K562 (cell line): ENCODE results near the gene MECP2. TPM values are rescaled to one million over a fixed set of nuclear protein-coding genes. Genes with fewer than 3 reads are reported as not detected.
A peak's percentile ranks its signal among the peaks of the same experiment; 100 is the strongest.

Source experiments
- ARHGAP35 ChIP-seq: fragments of 450-650 bp; IDR thresholded peaks from 2 replicates; pipeline ENCODE4 v1.6.1; 2018; ENCODE audit not compliant: partially characterized antibody
- CREB1 ChIP-seq, 2 experiments: sonication (generic) in 1 of 2; formaldehyde crosslinking in 1 of 2; IDR thresholded peaks; 2 replicates each; pipeline versions ENCODE4 v1.6.1 to v1.8.0; 2012 to 2022; ENCODE audit warnings: inconsistent platforms in 1 of 2, mild to moderate bottlenecking in 1 of 2, missing genetic modification reagents in 1 of 2, moderate library complexity in 1 of 2
- HDGF ChIP-seq: fragments of 450-650 bp; IDR thresholded peaks from 2 replicates; pipeline ENCODE4 v1.6.1; 2016
- NCOA1 ChIP-seq: fragments of 450-650 bp; IDR thresholded peaks from 2 replicates; pipeline ENCODE4 v1.6.1; 2016; ENCODE audit warnings: low read depth
- PPARD ChIP-seq: fragments of 250-450 bp; sonication (Bioruptor Pico); IDR thresholded peaks from 2 replicates; pipeline ENCODE4 v1.8.0; 2022; ENCODE audit warnings: inconsistent platforms, mild to moderate bottlenecking, moderate library complexity
- SMARCE1 ChIP-seq: fragments of 450-650 bp; IDR thresholded peaks from 2 replicates; pipeline ENCODE4 v1.7.1; 2016; ENCODE audit warnings: mild to moderate bottlenecking
- TEAD1 ChIP-seq, 2 experiments: fragments of 450-650 bp in 1 of 2; sonication (generic) in 1 of 2; formaldehyde crosslinking; IDR thresholded peaks; 2 replicates each; pipeline versions ENCODE4 v1.4.0 to v1.8.0; 2020 to 2022; ENCODE audit warnings: mild to moderate bottlenecking in 2 of 2, missing genetic modification reagents in 1 of 2
- ZBTB17 ChIP-seq: fragments of 450-650 bp; formaldehyde crosslinking; IDR thresholded peaks from 2 replicates; pipeline ENCODE4 v1.4.0; 2020; ENCODE audit warnings: mild to moderate bottlenecking
- ZKSCAN1 ChIP-seq: fragments of 150-350 bp; IDR thresholded peaks from 2 replicates; pipeline ENCODE4 v1.6.1; 2016; ENCODE audit warnings: low read depth, low read length
- polyA plus RNA-seq, 8 experiments: library from polyadenylated mRNA; depleted of rRNA in 4 of 8; stranded (reverse) in 5 of 8; unstranded in 3 of 8; fragments of >200 nt; fragmentation: Nextera tagmentation in 2 of 8; fragmentation: Illumina TruSeq in 1 of 8; extraction: Ambion mirVana in 2 of 8; extraction: Trizol in 1 of 8; gene quantifications; 2 replicates each; pipeline versions ENCODE4 v1.2.1 to v1.2.3, GENCODE V29; 2011 to 2014; ENCODE audit warnings: inconsistent platforms in 1 of 8, missing spikeins in 1 of 8
- total RNA-seq, 7 experiments: library from RNA; depleted of rRNA in 6 of 7; stranded (reverse); fragments of >200 nt in 6 of 7; fragmentation: Illumina TruSeq in 2 of 7; extraction: Trizol in 2 of 7; gene quantifications; 2 replicates each; pipeline versions ENCODE4 v1.2.1 to v1.2.3, GENCODE V29; 2011 to 2021; ENCODE audit warnings: low replicate concordance in 1 of 7
- TF ChIP-seq, protein P1 (sequence below): sonication (generic); formaldehyde crosslinking; IDR thresholded peaks from 2 replicates; pipeline ENCODE4 v1.8.0; 2022; ENCODE audit warnings: mild to moderate bottlenecking, missing genetic modification reagents
- TF ChIP-seq, protein P2 (sequence below), 2 experiments: fragments of 450-650 bp; formaldehyde crosslinking in 1 of 2; IDR thresholded peaks; 2 replicates each; pipeline versions ENCODE4 v1.4.0 to v1.6.1; 2014 to 2020; ENCODE audit warnings: mild to moderate bottlenecking in 2 of 2, borderline replicate concordance in 1 of 2, low read depth in 1 of 2
- TF ChIP-seq, protein P3 (sequence below): fragments of 150-350 bp; conservative IDR thresholded peaks from 2 replicates; pipeline ENCODE4 v1.6.1; 2014; ENCODE audit warnings: low read length

The MECP2 gene
- total and polyA plus RNA-seq, 9 of the 15 experiments (the other 6 are each of a cell fraction or from before 2014, with no cell fraction given) = 2.1 to 50.9 (median 30.5) TPM

DNA sequence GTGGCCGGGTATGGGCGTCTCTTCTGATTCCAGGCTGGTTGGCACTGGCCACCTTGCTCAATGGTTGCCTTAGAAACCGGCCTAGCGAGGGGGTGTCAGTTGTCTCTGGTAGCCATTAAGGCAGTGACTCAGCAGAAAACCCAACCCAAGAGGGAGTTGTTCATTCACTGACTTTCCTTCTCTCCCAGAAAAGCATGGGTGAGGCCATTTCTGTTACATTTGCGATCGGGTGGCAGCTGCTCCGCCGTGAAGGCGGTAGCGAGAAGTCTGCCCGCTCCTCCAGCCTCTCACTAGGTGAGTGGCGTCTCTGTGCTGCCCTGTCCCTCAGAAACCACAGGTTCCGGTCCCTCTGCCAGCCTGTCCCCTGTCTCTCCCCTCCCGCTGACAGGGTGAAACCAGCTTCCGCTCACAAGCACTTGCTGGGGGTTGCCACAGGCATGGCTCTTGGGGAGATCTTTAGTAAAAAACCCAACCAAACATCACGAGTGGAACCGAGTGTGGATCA is 95.2 kb downstream of the MECP2 start (continued):
- no peak for TF ChIP-seq CREB1 (IDR thresholded peaks at IDR 0.05)
- TF ChIP-seq CREB1 (CRISPR knock-in tag; IDR thresholded peaks at IDR 0.05) = no peak
- TF ChIP-seq, protein P1, sequence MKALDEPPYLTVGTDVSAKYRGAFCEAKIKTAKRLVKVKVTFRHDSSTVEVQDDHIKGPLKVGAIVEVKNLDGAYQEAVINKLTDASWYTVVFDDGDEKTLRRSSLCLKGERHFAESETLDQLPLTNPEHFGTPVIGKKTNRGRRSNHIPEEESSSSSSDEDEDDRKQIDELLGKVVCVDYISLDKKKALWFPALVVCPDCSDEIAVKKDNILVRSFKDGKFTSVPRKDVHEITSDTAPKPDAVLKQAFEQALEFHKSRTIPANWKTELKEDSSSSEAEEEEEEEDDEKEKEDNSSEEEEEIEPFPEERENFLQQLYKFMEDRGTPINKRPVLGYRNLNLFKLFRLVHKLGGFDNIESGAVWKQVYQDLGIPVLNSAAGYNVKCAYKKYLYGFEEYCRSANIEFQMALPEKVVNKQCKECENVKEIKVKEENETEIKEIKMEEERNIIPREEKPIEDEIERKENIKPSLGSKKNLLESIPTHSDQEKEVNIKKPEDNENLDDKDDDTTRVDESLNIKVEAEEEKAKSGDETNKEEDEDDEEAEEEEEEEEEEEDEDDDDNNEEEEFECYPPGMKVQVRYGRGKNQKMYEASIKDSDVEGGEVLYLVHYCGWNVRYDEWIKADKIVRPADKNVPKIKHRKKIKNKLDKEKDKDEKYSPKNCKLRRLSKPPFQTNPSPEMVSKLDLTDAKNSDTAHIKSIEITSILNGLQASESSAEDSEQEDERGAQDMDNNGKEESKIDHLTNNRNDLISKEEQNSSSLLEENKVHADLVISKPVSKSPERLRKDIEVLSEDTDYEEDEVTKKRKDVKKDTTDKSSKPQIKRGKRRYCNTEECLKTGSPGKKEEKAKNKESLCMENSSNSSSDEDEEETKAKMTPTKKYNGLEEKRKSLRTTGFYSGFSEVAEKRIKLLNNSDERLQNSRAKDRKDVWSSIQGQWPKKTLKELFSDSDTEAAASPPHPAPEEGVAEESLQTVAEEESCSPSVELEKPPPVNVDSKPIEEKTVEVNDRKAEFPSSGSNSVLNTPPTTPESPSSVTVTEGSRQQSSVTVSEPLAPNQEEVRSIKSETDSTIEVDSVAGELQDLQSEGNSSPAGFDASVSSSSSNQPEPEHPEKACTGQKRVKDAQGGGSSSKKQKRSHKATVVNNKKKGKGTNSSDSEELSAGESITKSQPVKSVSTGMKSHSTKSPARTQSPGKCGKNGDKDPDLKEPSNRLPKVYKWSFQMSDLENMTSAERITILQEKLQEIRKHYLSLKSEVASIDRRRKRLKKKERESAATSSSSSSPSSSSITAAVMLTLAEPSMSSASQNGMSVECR = 0 out of 2 replicates have a peak, but pooled peaks have one; percentile 28
- TF ChIP-seq, protein P2, sequence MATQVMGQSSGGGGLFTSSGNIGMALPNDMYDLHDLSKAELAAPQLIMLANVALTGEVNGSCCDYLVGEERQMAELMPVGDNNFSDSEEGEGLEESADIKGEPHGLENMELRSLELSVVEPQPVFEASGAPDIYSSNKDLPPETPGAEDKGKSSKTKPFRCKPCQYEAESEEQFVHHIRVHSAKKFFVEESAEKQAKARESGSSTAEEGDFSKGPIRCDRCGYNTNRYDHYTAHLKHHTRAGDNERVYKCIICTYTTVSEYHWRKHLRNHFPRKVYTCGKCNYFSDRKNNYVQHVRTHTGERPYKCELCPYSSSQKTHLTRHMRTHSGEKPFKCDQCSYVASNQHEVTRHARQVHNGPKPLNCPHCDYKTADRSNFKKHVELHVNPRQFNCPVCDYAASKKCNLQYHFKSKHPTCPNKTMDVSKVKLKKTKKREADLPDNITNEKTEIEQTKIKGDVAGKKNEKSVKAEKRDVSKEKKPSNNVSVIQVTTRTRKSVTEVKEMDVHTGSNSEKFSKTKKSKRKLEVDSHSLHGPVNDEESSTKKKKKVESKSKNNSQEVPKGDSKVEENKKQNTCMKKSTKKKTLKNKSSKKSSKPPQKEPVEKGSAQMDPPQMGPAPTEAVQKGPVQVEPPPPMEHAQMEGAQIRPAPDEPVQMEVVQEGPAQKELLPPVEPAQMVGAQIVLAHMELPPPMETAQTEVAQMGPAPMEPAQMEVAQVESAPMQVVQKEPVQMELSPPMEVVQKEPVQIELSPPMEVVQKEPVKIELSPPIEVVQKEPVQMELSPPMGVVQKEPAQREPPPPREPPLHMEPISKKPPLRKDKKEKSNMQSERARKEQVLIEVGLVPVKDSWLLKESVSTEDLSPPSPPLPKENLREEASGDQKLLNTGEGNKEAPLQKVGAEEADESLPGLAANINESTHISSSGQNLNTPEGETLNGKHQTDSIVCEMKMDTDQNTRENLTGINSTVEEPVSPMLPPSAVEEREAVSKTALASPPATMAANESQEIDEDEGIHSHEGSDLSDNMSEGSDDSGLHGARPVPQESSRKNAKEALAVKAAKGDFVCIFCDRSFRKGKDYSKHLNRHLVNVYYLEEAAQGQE (IDR thresholded peaks at IDR 0.05; ENCODE audit: borderline replicate concordance) = peak; percentile 57
- TF ChIP-seq, protein P2 (CRISPR knock-in tag; IDR thresholded peaks at IDR 0.05; ENCODE audit: low read depth) = 0 out of 2 replicates have a peak, but pooled peaks have one; percentile 53
- no peak for TF ChIP-seq HDGF
- TF ChIP-seq ARHGAP35 = no peak
- no peak for TF ChIP-seq ZKSCAN1
- peak; percentile 87 for TF ChIP-seq ZBTB17 (CRISPR knock-in tag)
- TF ChIP-seq SMARCE1 = 0 out of 2 replicates have a peak, but pooled peaks have one; percentile 29
- peak in 1 of 2 experiments; percentile 94; a peak in 2 of 4 replicates for TF ChIP-seq TEAD1 (CRISPR knock-in tag; IDR thresholded peaks at IDR 0.05)
- TF ChIP-seq, protein P3, sequence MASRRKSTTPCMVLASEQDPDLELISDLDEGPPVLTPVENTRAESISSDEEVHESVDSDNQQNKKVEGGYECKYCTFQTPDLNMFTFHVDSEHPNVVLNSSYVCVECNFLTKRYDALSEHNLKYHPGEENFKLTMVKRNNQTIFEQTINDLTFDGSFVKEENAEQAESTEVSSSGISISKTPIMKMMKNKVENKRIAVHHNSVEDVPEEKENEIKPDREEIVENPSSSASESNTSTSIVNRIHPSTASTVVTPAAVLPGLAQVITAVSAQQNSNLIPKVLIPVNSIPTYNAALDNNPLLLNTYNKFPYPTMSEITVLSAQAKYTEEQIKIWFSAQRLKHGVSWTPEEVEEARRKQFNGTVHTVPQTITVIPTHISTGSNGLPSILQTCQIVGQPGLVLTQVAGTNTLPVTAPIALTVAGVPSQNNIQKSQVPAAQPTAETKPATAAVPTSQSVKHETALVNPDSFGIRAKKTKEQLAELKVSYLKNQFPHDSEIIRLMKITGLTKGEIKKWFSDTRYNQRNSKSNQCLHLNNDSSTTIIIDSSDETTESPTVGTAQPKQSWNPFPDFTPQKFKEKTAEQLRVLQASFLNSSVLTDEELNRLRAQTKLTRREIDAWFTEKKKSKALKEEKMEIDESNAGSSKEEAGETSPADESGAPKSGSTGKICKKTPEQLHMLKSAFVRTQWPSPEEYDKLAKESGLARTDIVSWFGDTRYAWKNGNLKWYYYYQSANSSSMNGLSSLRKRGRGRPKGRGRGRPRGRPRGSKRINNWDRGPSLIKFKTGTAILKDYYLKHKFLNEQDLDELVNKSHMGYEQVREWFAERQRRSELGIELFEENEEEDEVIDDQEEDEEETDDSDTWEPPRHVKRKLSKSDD = no peak
- TF ChIP-seq PPARD (CRISPR knock-in tag) = no peak
- no peak for TF ChIP-seq NCOA1
